22Rv1 (cell line): ENCODE data around the gene FER.

Experiments used
- CTCF ChIP-seq: fragments of 450-650 bp; IDR thresholded peaks from 2 replicates; pipeline ENCODE4 v1.5.1; 2017; ENCODE audit warnings: mild to moderate bottlenecking
- ZFX ChIP-seq: fragments of 450-650 bp; IDR thresholded peaks from 2 replicates; pipeline ENCODE4 v1.6.1; 2017; ENCODE audit warnings: antibody characterized with exemption, borderline replicate concordance

GRCh38 chr5:109167586-109167985 lies 419.9 kb downstream of the FER start:
- TF ChIP-seq CTCF (no peak), ZFX (no peak)
